ENCODE measurements around the gene SLFN11. TPM values are rescaled to one million over a fixed set of nuclear protein-coding genes. Genes with fewer than 3 reads are reported as not detected.

SLFN11 gene
- total RNA-seq, 1 experiment from 2014 or later, result 0.90 TPM

DNA sequence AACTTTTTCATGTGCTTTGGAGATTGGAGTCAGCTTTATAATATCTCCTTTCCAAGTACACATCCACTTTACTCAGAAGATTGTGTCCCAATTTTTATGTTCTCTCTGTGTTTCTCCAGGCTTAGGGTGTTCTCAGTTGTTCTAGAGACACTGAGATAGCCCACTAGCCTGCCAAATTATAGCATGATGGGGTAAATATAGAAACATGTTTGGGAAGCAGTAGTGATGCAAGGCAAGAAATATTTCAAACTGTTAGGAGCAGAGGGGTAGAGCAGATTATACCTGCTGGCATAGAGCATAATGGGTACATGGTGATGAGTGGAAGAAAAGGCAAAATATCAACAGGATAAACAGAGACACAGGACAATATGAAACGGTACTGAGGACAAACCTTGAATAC lies 12.4 kb downstream of the SLFN11 start:
- Histone ChIP-seq H2AFZ (ENCODE audit: low read length) (no peak overlapping the region), H4K5ac (ENCODE audit: insufficient read length, low read depth, low read length) (no peak overlapping the region), H3K79me2 (ENCODE audit: insufficient read depth, low read length) (no peaks in the 10 kb centered on the region), H3K27ac (ENCODE audit: insufficient read length, low read depth, low read length) (no peak overlapping the region), H3K4me1 (ENCODE audit: insufficient read depth, low read length) (no peaks in the 10 kb centered on the region), H3K27me3 (ENCODE audit: insufficient read depth, low read length) (no peaks in the 10 kb centered on the region), H3K9ac (ENCODE audit: extremely low read depth, insufficient read length, low read length) (no peak overlapping the region), H3K14ac (ENCODE audit: insufficient read depth, low read length) (no peak overlapping the region), H3K56ac (ENCODE audit: insufficient read length, low read depth, low read length) (no peak overlapping the region), H3K23ac (ENCODE audit: insufficient read length, low read depth, low read length) (no peak overlapping the region), H2BK20ac (ENCODE audit: low read depth, low read length, poor library complexity, severe bottlenecking) (no peak overlapping the region), H3K18ac (ENCODE audit: insufficient read length, low read depth, low read length) (no peak overlapping the region), H3K4me2 (ENCODE audit: insufficient read depth, insufficient read length, low read length) (no peak overlapping the region), H2BK15ac (ENCODE audit: low read depth, low read length) (no peak overlapping the region), H2AK5ac (ENCODE audit: insufficient read length, low read length) (no peak overlapping the region), H3K4ac (ENCODE audit: low read depth, low read length) (no peak overlapping the region), H2BK12ac (ENCODE audit: insufficient read length, low read depth, low read length) (no peak overlapping the region), H3K23me2 (ENCODE audit: insufficient read length, low read depth, low read length, poor library complexity, severe bottlenecking) (no peaks in the 10 kb centered on the region), H2BK5ac (ENCODE audit: insufficient read length, low read length) (no peak overlapping the region), H3K9me3 (ENCODE audit: control insufficient read depth, low read depth, low read length) (no peaks in the 10 kb centered on the region), H4K8ac (replicated peaks; ENCODE audit: insufficient read length, low read depth, low read length) (no peak overlapping the region), H4K20me1 (ENCODE audit: control insufficient read depth, insufficient read depth, insufficient read length) (no peaks in the 10 kb centered on the region), H3K79me1 (ENCODE audit: insufficient read depth, low read depth, low read length, poor library complexity, severe bottlenecking) (no peaks in the 10 kb centered on the region), H2BK120ac (ENCODE audit: low read depth, low read length, poor library complexity, severe bottlenecking) (no peak overlapping the region), H4K91ac (ENCODE audit: insufficient read length, low read depth, low read length) (no peak overlapping the region), H3T11ph (ENCODE audit: low read length) (no peak overlapping the region)
- H3K27me3 Mint-ChIP-seq (ENCODE audit: low read depth), result peaks cover 37% of the 10 kb centered on the region
- H3K4me1 Mint-ChIP-seq, result no peaks in the 10 kb centered on the region
- H3K9me3 Mint-ChIP-seq, result no peaks in the 10 kb centered on the region
- no CpG with 5 or more reads among the region's 1 CpG for WGBS (ENCODE audit: extremely low coverage, insufficient read length, low lambda C conversion rate)
- H3K27ac Mint-ChIP-seq, result no peak overlapping the region
- TF ChIP-seq, protein P1, sequence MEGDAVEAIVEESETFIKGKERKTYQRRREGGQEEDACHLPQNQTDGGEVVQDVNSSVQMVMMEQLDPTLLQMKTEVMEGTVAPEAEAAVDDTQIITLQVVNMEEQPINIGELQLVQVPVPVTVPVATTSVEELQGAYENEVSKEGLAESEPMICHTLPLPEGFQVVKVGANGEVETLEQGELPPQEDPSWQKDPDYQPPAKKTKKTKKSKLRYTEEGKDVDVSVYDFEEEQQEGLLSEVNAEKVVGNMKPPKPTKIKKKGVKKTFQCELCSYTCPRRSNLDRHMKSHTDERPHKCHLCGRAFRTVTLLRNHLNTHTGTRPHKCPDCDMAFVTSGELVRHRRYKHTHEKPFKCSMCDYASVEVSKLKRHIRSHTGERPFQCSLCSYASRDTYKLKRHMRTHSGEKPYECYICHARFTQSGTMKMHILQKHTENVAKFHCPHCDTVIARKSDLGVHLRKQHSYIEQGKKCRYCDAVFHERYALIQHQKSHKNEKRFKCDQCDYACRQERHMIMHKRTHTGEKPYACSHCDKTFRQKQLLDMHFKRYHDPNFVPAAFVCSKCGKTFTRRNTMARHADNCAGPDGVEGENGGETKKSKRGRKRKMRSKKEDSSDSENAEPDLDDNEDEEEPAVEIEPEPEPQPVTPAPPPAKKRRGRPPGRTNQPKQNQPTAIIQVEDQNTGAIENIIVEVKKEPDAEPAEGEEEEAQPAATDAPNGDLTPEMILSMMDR (conservative IDR thresholded peaks at IDR 0.05), result no peak
- H3K4me3 Mint-ChIP-seq, result no peak overlapping the region
- DNase-seq, result no peak
- H3K36me3 Mint-ChIP-seq (ENCODE audit: insufficient read depth in 1 of 3, low read depth in 3 of 3), result no peaks in the 10 kb centered on the region

Data from H9 (cell line).